ENCODE measurements around the gene SNAPC1. TPM values are rescaled to one million over a fixed set of nuclear protein-coding genes. Genes with fewer than 3 reads are reported as not detected.

SNAPC1 gene
- 10.0 to 19.0 TPM (median 16.2 TPM) in 5 replicates for total RNA-seq (2022; extraction: Qiagen RNA extraction; ENCODE audit: low read depth)

GRCh38 chr14:61761959-61762786, at the start of gene SNAPC1:
Gene SNAPC1, plus strand, starts transcription at chr14:61762420. Its CDS starts 41 bp downstream, at chr14:61762461.

GRCh38 chr14:61812347-61813095, 50.3 kb downstream of the SNAPC1 start, which contains the start of gene SYT16:
Gene SYT16, plus strand, starts transcription at chr14:61812703.

Other genes starting within 250 kb of the SNAPC1 start
- gene HIF1A, start 66.9 kb upstream of the SNAPC1 start, total RNA-seq (2022; extraction: Qiagen RNA extraction; ENCODE audit: low read depth): 114 to 231 TPM (median 183 TPM) in 5 replicates
- gene SYT16, start 50.3 kb downstream of the SNAPC1 start, total RNA-seq (2022; extraction: Qiagen RNA extraction; ENCODE audit: low read depth): 0.05 to 0.12 TPM (median 0.07 TPM) in 4 of 5 replicates, not detected in the other

Measured in A549 treated with RU486 at 1 μM for 4 hours (cell line).